DND-41 (cell line): ENCODE measurements around the gene NOS1AP.

ENCODE experiments used
- ATAC-seq: fragments of 200-7000 bp; cut with Tn5 transposase; 3 replicates; pipeline ENCODE4 v1.9.1; 2021; ENCODE audit warnings: low read depth; ENCODE audit not compliant: insufficient read depth
- DNase-seq: peaks from one replicate; pipeline ENCODE4 v3.0.0-alpha.2; 2020
- H2AFZ ChIP-seq: 2 replicates; pipeline ENCODE4 v1.6.0; 2012; ENCODE audit warnings: low read depth, low read length
- H3K27ac ChIP-seq: 2 replicates; pipeline ENCODE4 v1.5.1; 2012; ENCODE audit warnings: low read length, inconsistent platforms
- H3K27me3 ChIP-seq: fragments of 200-600 bp; sonication (generic); 2 replicates; pipeline ENCODE4 v1.6.0; 2012; ENCODE audit warnings: low read length, mild to moderate bottlenecking, inconsistent platforms; ENCODE audit not compliant: insufficient read depth, poor library complexity
- H3K36me3 ChIP-seq: 2 replicates; pipeline ENCODE4 v1.5.1; 2012; ENCODE audit warnings: low read length, inconsistent platforms; ENCODE audit not compliant: insufficient read depth
- H3K4me1 ChIP-seq: 2 replicates; pipeline ENCODE4 v1.5.1; 2012; ENCODE audit warnings: mild to moderate bottlenecking, low read length; ENCODE audit not compliant: insufficient read depth
- H3K4me2 ChIP-seq: 2 replicates; pipeline ENCODE4 v1.6.0; 2012; ENCODE audit warnings: mild to moderate bottlenecking, moderate library complexity, low read length, inconsistent platforms; ENCODE audit not compliant: insufficient read depth
- H3K4me3 ChIP-seq, 2 experiments: fragments of 200-600 bp in 1 of 2; shearing (Covaris generic) in 1 of 2; 2 replicates each; pipeline ENCODE4 v1.5.1; 2012 to 2016; ENCODE audit warnings: inconsistent platforms in 2 of 2, low read length in 2 of 2, mild to moderate bottlenecking in 2 of 2, low read depth in 1 of 2, moderate library complexity in 1 of 2
- H3K79me2 ChIP-seq: 2 replicates; pipeline ENCODE4 v1.6.0; 2012; ENCODE audit warnings: low read length, inconsistent platforms; ENCODE audit not compliant: insufficient read depth
- H3K9ac ChIP-seq: 2 replicates; pipeline ENCODE4 v1.6.0; 2012; ENCODE audit warnings: low read depth, mild to moderate bottlenecking, inconsistent platforms, low read length, moderate library complexity
- H3K9me3 ChIP-seq: 2 replicates; pipeline ENCODE4 v1.5.1; 2012; ENCODE audit warnings: low read length, moderate library complexity, mild to moderate bottlenecking, inconsistent platforms; ENCODE audit not compliant: insufficient read depth, severe bottlenecking
- H4K20me1 ChIP-seq: 2 replicates; pipeline ENCODE4 v1.6.0; 2012; ENCODE audit warnings: low read length; ENCODE audit not compliant: insufficient read depth
- EZH2 ChIP-seq: IDR thresholded peaks from 3 replicates; pipeline ENCODE4 v1.6.1; 2012; ENCODE audit warnings: borderline replicate concordance, low read depth, mild to moderate bottlenecking, moderate library complexity, low read length, inconsistent platforms; ENCODE audit not compliant: severe bottlenecking
- TF ChIP-seq, protein P1 (sequence below): IDR thresholded peaks from 2 replicates; pipeline ENCODE4 v1.5.1; 2012; ENCODE audit warnings: borderline replicate concordance, low read length, moderate library complexity, mild to moderate bottlenecking; ENCODE audit not compliant: poor library complexity, severe bottlenecking; ENCODE audit errors: extremely low read depth

The NOS1AP gene

GRCh38 chr1:162128693-162129356 is 59.3 kb downstream of the NOS1AP start:
- Histone ChIP-seq H3K9ac (no peak overlapping the region), H3K79me2 (no peaks in the 10 kb centered on the region), H3K36me3 (no peaks in the 10 kb centered on the region), H2AFZ (no peak overlapping the region), H3K9me3 (no peaks in the 10 kb centered on the region), H3K4me2 (no peak overlapping the region), H3K4me3 (no peak overlapping the region), H3K27me3 (peaks cover 23% of the 10 kb centered on the region), H3K27ac (no peak overlapping the region), H3K4me1 (no peaks in the 10 kb centered on the region), H4K20me1 (no peaks in the 10 kb centered on the region)
- DNase-seq (no peak), ATAC-seq (no peak)
- TF ChIP-seq, protein P1, sequence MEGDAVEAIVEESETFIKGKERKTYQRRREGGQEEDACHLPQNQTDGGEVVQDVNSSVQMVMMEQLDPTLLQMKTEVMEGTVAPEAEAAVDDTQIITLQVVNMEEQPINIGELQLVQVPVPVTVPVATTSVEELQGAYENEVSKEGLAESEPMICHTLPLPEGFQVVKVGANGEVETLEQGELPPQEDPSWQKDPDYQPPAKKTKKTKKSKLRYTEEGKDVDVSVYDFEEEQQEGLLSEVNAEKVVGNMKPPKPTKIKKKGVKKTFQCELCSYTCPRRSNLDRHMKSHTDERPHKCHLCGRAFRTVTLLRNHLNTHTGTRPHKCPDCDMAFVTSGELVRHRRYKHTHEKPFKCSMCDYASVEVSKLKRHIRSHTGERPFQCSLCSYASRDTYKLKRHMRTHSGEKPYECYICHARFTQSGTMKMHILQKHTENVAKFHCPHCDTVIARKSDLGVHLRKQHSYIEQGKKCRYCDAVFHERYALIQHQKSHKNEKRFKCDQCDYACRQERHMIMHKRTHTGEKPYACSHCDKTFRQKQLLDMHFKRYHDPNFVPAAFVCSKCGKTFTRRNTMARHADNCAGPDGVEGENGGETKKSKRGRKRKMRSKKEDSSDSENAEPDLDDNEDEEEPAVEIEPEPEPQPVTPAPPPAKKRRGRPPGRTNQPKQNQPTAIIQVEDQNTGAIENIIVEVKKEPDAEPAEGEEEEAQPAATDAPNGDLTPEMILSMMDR = no peak
- peak; percentile 23 for TF ChIP-seq EZH2

GRCh38 chr1:162130308-162130707 is 60.8 kb downstream of the NOS1AP start:
- H3K36me3 ChIP-seq = no peaks in the 10 kb centered on the region
- no peak for ATAC-seq
- no peaks in the 10 kb centered on the region for H3K4me1 ChIP-seq
- DNase-seq = no peak
- H3K79me2 ChIP-seq = no peaks in the 10 kb centered on the region
- H2AFZ ChIP-seq = no peak overlapping the region
- no peak overlapping the region for H3K4me3 ChIP-seq
- H3K9ac ChIP-seq = no peak overlapping the region
- H3K27ac ChIP-seq = no peak overlapping the region
- H3K4me2 ChIP-seq = no peak overlapping the region
- peaks cover 25% of the 10 kb centered on the region for H3K27me3 ChIP-seq
- no peaks in the 10 kb centered on the region for H3K9me3 ChIP-seq
- no peak for TF ChIP-seq EZH2
- TF ChIP-seq, protein P1 = no peak
- H4K20me1 ChIP-seq = no peaks in the 10 kb centered on the region

DNA sequence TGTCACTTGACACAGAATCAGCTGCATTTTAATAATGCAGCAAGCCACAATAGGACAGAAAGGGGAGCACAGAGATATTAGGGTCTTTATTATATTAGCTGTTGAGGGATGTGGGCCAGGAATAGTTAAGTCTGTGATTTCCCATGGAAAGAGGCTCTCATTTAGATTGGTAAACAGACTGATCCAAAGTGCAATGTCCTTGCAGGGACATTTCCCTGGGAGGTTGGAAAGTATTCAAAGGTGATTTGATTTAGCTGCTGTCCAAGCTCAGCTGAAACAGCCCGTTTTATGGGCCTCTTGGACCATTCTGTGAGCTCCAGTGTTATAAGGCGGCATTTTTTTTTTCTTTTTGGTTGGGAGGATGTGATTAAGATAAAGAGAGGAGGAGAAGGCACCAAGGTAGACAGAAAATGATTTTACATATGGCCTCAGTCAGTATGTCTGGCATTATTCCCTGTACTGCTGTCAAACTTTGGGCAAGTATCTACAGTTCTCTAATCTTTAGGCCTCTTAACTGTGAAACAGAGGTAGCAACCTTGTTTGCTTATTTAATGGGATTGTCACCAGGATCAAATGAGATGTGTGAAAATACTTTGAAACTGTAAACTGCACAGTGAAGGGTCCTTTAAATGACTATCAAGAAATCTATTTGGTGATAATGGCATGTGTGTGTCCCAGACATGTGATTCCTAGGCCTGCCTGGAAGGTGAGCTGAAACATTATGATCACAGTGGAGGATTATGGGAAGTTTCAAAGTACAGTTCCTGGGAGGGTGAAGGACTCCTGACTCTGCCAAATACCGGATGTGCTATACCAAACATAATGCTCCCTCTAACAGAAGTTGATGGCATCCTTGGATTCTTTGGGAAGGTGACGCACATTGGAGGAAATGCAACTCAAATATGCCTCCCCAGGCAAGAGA is 62.2 kb downstream of the NOS1AP start:
- no peak overlapping the region for H3K9ac ChIP-seq
- H2AFZ ChIP-seq = no peak overlapping the region
- no peak overlapping the region for H3K4me2 ChIP-seq
- peaks cover 33% of the 10 kb centered on the region for H3K27me3 ChIP-seq
- TF ChIP-seq EZH2 = no peak
- TF ChIP-seq, protein P1 = no peak
- ATAC-seq (no peak), DNase-seq (no peak)
- no peaks in the 10 kb centered on the region for H3K36me3 ChIP-seq
- H3K4me3 ChIP-seq = no peak overlapping the region
- H3K4me1 ChIP-seq = no peaks in the 10 kb centered on the region
- no peaks in the 10 kb centered on the region for H4K20me1 ChIP-seq
- no peaks in the 10 kb centered on the region for H3K79me2 ChIP-seq
- no peaks in the 10 kb centered on the region for H3K9me3 ChIP-seq
- no peak overlapping the region for H3K27ac ChIP-seq
